ENCODE measurements around the gene NFKB1.
"Not testable (repeated sequence)": the region's sequence is repeated elsewhere in the genome, so short reads cannot be mapped to it uniquely, and the experiment has no call there.

NFKB1 gene

GRCh38 chr4:102599886-102600285 lies 98.7 kb downstream of the NFKB1 start:
- no peak for DNase-seq (ENCODE audit: low spot score)

GRCh38 chr4:102600689-102601088 lies 99.5 kb downstream of the NFKB1 start:
- DNase-seq (ENCODE audit: low spot score): no peak

- DNase-seq (ENCODE audit: low spot score): no peak
Measured at GRCh38 chr4:102601586-102602227, 100.5 kb downstream of the NFKB1 start.

- no peak for DNase-seq (ENCODE audit: low spot score)
Measured at GRCh38 chr4:102604222-102604940, 103.2 kb downstream of the NFKB1 start.

GRCh38 chr4:102606261-102606660 lies 105.1 kb downstream of the NFKB1 start:
- DNase-seq (ENCODE audit: low spot score): no peak

GRCh38 chr4:102606846-102607450 lies 105.8 kb downstream of the NFKB1 start:
- no peak for DNase-seq (ENCODE audit: low spot score)

GRCh38 chr4:102608190-102608589 lies 107.0 kb downstream of the NFKB1 start:
- peak; percentile 28 for DNase-seq (ENCODE audit: low spot score)

GRCh38 chr4:102610007-102610406 lies 108.8 kb downstream of the NFKB1 start:
- DNase-seq (ENCODE audit: low spot score): no peak

- DNase-seq (ENCODE audit: low spot score): no peak
Measured at GRCh38 chr4:102610476-102610875, 109.3 kb downstream of the NFKB1 start.

GRCh38 chr4:102612210-102612609 lies 111.1 kb downstream of the NFKB1 start:
- no peak for DNase-seq (ENCODE audit: low spot score)

- DNase-seq (ENCODE audit: low spot score): no peak
Measured at GRCh38 chr4:102612824-102613366, 111.7 kb downstream of the NFKB1 start.

GRCh38 chr4:102614801-102615200 lies 113.6 kb downstream of the NFKB1 start:
- no peak for DNase-seq (ENCODE audit: low spot score)

- DNase-seq (ENCODE audit: low spot score): no peak
Measured at GRCh38 chr4:102616636-102617035, 115.5 kb downstream of the NFKB1 start.

GRCh38 chr4:102619021-102619420 lies 117.9 kb downstream of the NFKB1 start:
- DNase-seq (ENCODE audit: low spot score): not testable (repeated sequence)

- not testable (repeated sequence) for DNase-seq (ENCODE audit: low spot score)
Measured at GRCh38 chr4:102619776-102620631, 118.8 kb downstream of the NFKB1 start.

- DNase-seq (ENCODE audit: low spot score): peak; percentile 64
Measured at GRCh38 chr4:102620697-102621497, 119.7 kb downstream of the NFKB1 start.

GRCh38 chr4:102623622-102624021 lies 122.5 kb downstream of the NFKB1 start:
- peak; percentile 15 for DNase-seq (ENCODE audit: low spot score)

GRCh38 chr4:102624505-102624904 lies 123.3 kb downstream of the NFKB1 start:
- no peak for DNase-seq (ENCODE audit: low spot score)

GRCh38 chr4:102625232-102625930 lies 124.2 kb downstream of the NFKB1 start:
- DNase-seq (ENCODE audit: low spot score): peak; percentile 17

- peak; percentile 65 for DNase-seq (ENCODE audit: low spot score)
Measured at GRCh38 chr4:102627831-102628523, 126.8 kb downstream of the NFKB1 start.

All from hepatic stellate cell (primary cell).